Trophoblast cell (in vitro differentiated cells and primary cell): Measurements from ENCODE around the gene FASTK. TPM values are rescaled to one million over a fixed set of nuclear protein-coding genes. Genes with fewer than 3 reads are reported as not detected.

Source experiments
- DNase-seq, 2 donors: peaks; one replicate each; pipeline ENCODE4 v3.0.0-alpha.2; 2016
- H2AFZ ChIP-seq: 2 replicates; pipeline ENCODE4 v1.6.1; 2013; ENCODE audit warnings: low read length, moderate library complexity, mild to moderate bottlenecking; ENCODE audit not compliant: insufficient read depth, poor library complexity
- H2AK5ac ChIP-seq: 2 replicates; pipeline ENCODE4 v1.6.1; 2013; ENCODE audit warnings: mild to moderate bottlenecking, low read length
- H2BK120ac ChIP-seq: 2 replicates; pipeline ENCODE4 v1.6.1; 2013; ENCODE audit warnings: low read length, mild to moderate bottlenecking, moderate library complexity; ENCODE audit not compliant: insufficient read depth, poor library complexity
- H2BK12ac ChIP-seq: 2 replicates; pipeline ENCODE4 v1.6.1; 2013; ENCODE audit warnings: mild to moderate bottlenecking, low read length, moderate library complexity
- H2BK5ac ChIP-seq: 2 replicates; pipeline ENCODE4 v1.6.1; 2013; ENCODE audit warnings: low read length, low read depth, moderate library complexity, mild to moderate bottlenecking; ENCODE audit not compliant: poor library complexity
- H3K14ac ChIP-seq: 2 replicates; pipeline ENCODE4 v1.6.1; 2013; ENCODE audit warnings: mild to moderate bottlenecking, low read length
- H3K18ac ChIP-seq: 2 replicates; pipeline ENCODE4 v1.6.1; 2013; ENCODE audit warnings: mild to moderate bottlenecking, low read length
- H3K23ac ChIP-seq: 2 replicates; pipeline ENCODE4 v1.6.1; 2013; ENCODE audit warnings: low read length
- H3K27ac ChIP-seq: 2 replicates; pipeline ENCODE4 v1.5.1; 2013; ENCODE audit warnings: low read depth, mild to moderate bottlenecking, inconsistent platforms, low read length, moderate library complexity
- H3K27me3 ChIP-seq: 2 replicates; pipeline ENCODE4 v1.6.1; 2013; ENCODE audit warnings: inconsistent platforms, mild to moderate bottlenecking, low read length, moderate library complexity; ENCODE audit not compliant: insufficient read depth
- H3K36me3 ChIP-seq, 2 experiments: 1 replicate in 1 of 2; 2 replicates in 1 of 2; pipeline ENCODE4 v1.6.1; 2013; ENCODE audit warnings: low read length in 2 of 2, mild to moderate bottlenecking in 2 of 2, moderate library complexity in 1 of 2; ENCODE audit not compliant: insufficient read depth in 2 of 2, control insufficient read depth in 1 of 2
- H3K4ac ChIP-seq: 2 replicates; pipeline ENCODE4 v1.6.1; 2013; ENCODE audit warnings: low read depth, mild to moderate bottlenecking, low read length, moderate library complexity
- H3K4me1 ChIP-seq, 2 experiments: 1 replicate in 1 of 2; 2 replicates in 1 of 2; pipeline ENCODE4 v1.6.1; 2013; ENCODE audit warnings: low read length in 2 of 2, mild to moderate bottlenecking in 2 of 2, moderate library complexity in 1 of 2; ENCODE audit not compliant: insufficient read depth in 2 of 2, control insufficient read depth in 1 of 2
- H3K4me2 ChIP-seq: 2 replicates; pipeline ENCODE4 v1.6.1; 2013; ENCODE audit warnings: inconsistent platforms, mild to moderate bottlenecking, low read length, moderate library complexity
- H3K4me3 ChIP-seq: 2 replicates; pipeline ENCODE4 v1.5.1; 2013; ENCODE audit warnings: mild to moderate bottlenecking, low read depth, low read length, inconsistent platforms
- H3K79me1 ChIP-seq: one replicate; pipeline ENCODE4 v1.6.1; 2013; ENCODE audit warnings: low read length
- H3K79me2 ChIP-seq: 2 replicates; pipeline ENCODE4 v1.6.1; 2013; ENCODE audit warnings: low read length, mild to moderate bottlenecking; ENCODE audit not compliant: control insufficient read depth, insufficient read depth, poor library complexity
- H3K9ac ChIP-seq: 2 replicates; pipeline ENCODE4 v1.6.1; 2013; ENCODE audit warnings: mild to moderate bottlenecking, low read length
- H3K9me3 ChIP-seq: 2 replicates; pipeline ENCODE4 v1.6.1; 2013; ENCODE audit warnings: low read depth, mild to moderate bottlenecking, control low read depth, inconsistent platforms, low read length; ENCODE audit not compliant: insufficient read depth
- H4K12ac ChIP-seq: 2 replicates; pipeline ENCODE4 v1.6.1; 2013; ENCODE audit warnings: low read depth, mild to moderate bottlenecking, low read length, moderate library complexity
- H4K8ac ChIP-seq: 2 replicates; pipeline ENCODE4 v1.6.1; 2013; ENCODE audit warnings: low read depth, mild to moderate bottlenecking, low read length, moderate library complexity
- H4K91ac ChIP-seq: one replicate; pipeline ENCODE4 v1.6.1; 2013; ENCODE audit warnings: low read depth, mild to moderate bottlenecking, low read length, moderate library complexity
- WGBS: extraction: QIAGEN DNeasy Blood & Tissue Kit; methylation state at CpG from one replicate; pipeline ENCODE4 v1.1.7; 2013; ENCODE audit warnings: missing lambda C conversion rate; ENCODE audit not compliant: insufficient read length, insufficient coverage; ENCODE audit errors: extremely low coverage; 5-methylcytosine and 5-hydroxymethylcytosine counted together
- polyA plus RNA-seq: library from polyadenylated mRNA; stranded (reverse); fragments of 200-250 nt; gene quantifications from 2 replicates; pipeline ENCODE4 v1.2.3, GENCODE V29; 2013

The FASTK gene, protein sequence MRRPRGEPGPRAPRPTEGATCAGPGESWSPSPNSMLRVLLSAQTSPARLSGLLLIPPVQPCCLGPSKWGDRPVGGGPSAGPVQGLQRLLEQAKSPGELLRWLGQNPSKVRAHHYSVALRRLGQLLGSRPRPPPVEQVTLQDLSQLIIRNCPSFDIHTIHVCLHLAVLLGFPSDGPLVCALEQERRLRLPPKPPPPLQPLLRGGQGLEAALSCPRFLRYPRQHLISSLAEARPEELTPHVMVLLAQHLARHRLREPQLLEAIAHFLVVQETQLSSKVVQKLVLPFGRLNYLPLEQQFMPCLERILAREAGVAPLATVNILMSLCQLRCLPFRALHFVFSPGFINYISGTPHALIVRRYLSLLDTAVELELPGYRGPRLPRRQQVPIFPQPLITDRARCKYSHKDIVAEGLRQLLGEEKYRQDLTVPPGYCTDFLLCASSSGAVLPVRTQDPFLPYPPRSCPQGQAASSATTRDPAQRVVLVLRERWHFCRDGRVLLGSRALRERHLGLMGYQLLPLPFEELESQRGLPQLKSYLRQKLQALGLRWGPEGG
- 59.7 and 61.2 TPM in 2 replicates for polyA plus RNA-seq

DNA sequence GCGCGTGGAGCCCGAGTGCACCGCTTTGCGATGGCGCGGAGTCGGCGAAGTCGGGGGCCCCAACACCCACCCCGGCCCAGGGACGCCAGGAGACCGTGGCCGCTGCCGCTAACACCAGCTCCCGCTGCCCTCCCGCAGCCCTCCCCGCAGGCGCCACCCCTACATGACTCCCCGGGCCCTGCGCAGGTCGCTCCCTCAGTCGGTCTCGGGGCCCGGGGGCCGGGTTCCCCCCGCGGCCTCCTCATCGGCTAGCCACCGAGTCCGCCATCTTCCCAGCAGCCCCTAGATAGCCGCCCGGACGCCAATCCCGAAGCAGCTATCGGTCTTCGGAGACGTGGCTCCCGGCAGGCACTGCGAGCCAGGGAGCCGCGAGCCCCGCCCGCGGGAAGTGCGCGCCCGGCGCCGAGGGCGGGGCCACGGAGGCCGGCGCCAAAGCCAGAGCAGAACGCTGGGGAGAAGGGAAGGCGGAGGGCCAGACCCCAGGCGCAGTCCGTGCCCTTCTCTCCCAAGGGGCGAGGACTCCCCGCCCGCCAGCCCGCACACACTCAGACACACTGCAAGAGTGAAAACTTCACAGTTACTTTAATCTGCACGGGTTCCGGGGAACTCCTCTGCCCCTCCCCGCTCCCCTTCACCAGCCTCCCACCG lies at the start of gene FASTK:
FASTK (minus strand) TSS at position 288 of the 648 bp plus-strand sequence; CDS start at position 245, 43 bp downstream.
- peak within 1 kb of the TSS; percentile 88 for H4K8ac ChIP-seq
- H3K4me2 ChIP-seq = peak within 1 kb of the TSS; percentile 84
- H2AFZ ChIP-seq = peak within 1 kb of the TSS; percentile 35
- DNase-seq = peak; percentile 87 to 93
- peaks cover 23% of the 10 kb centered on the region for H3K79me1 ChIP-seq
- peak within 1 kb of the TSS; percentile 87 for H4K91ac ChIP-seq
- peak within 1 kb of the TSS; percentile 10 for H2BK12ac ChIP-seq
- H3K27me3 ChIP-seq = no peaks in the 10 kb centered on the region
- no peaks in the 10 kb centered on the region for H3K9me3 ChIP-seq
- H2BK5ac ChIP-seq = peak within 1 kb of the TSS; percentile 97
- peak within 1 kb of the TSS; percentile 77 for H3K4ac ChIP-seq
- peak within 1 kb of the TSS; percentile 93 for H2BK120ac ChIP-seq
- H2AK5ac ChIP-seq = peak within 1 kb of the TSS; percentile 97
- WGBS = no CpG with 5 or more reads among the region's 66 CpGs
- H3K23ac ChIP-seq = no peak within 1 kb of the TSS
- H3K9ac ChIP-seq = peak within 1 kb of the TSS; percentile 94
- H3K79me2 ChIP-seq = peaks cover 25% of the 10 kb centered on the region
- H3K27ac ChIP-seq = peak within 1 kb of the TSS; percentile 86
- H4K12ac ChIP-seq = peak within 1 kb of the TSS; percentile 68
- H3K14ac ChIP-seq = peak within 1 kb of the TSS; percentile 68
- H3K4me3 ChIP-seq = peak within 1 kb of the TSS; percentile 92
- peaks cover 21 to 32% of the 10 kb centered on the region in 2 experiments for H3K36me3 ChIP-seq
- peak within 1 kb of the TSS; percentile 67 for H3K18ac ChIP-seq
- peaks cover 37 to 45% of the 10 kb centered on the region in 2 experiments for H3K4me1 ChIP-seq

DNA sequence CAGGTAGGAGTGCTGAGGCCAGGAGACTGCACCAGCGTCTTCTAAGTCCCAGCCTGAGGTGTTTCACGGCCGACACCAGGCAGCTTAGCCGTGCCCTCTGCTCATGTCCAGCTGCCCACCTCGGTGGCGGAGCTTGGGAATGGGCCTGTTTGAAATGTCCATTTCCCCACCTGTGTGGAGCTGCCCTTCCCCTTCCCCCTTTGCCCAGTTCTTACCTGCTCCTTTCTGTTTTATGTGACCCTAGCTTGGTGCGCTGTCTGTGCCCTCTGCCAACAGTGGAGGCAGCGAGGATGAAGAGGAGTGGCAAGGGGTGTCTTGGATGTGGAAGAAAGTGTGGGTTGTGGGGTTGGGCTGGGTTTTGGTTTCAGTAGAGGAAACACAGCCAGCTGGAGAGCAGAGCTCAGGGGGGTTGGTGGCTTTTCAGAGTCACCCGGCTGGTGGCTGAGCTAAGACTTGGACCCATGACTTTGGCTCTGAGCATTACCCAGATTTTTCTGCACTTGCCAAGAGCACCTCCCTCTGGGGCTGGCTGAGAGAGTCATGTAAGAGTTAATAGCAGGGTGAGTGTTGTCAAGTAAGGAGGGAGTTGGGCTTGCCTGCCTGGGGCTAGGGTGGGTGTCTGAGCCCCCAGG lies 49.5 kb upstream of the FASTK start:
- no peak overlapping the region for H2BK5ac ChIP-seq
- no peak for DNase-seq
- no peak overlapping the region for H2BK12ac ChIP-seq
- no peak overlapping the region for H3K23ac ChIP-seq
- no peaks in the 10 kb centered on the region for H3K27me3 ChIP-seq
- no peaks in the 10 kb centered on the region for H3K9me3 ChIP-seq
- no peak overlapping the region for H4K8ac ChIP-seq
- no peak overlapping the region for H3K4me3 ChIP-seq
- peaks cover 10% of the 10 kb centered on the region in 2 experiments for H3K4me1 ChIP-seq
- H3K79me1 ChIP-seq = peaks cover 2% of the 10 kb centered on the region
- no peak overlapping the region for H3K18ac ChIP-seq
- no peak overlapping the region for H4K91ac ChIP-seq
- no peak overlapping the region for H4K12ac ChIP-seq
- no peak overlapping the region for H2AFZ ChIP-seq
- H2BK120ac ChIP-seq = no peak overlapping the region
- no peaks in the 10 kb centered on the region for H3K79me2 ChIP-seq
- no peak overlapping the region for H2AK5ac ChIP-seq
- no CpG with 5 or more reads among the region's 9 CpGs for WGBS
- peaks cover 86 to 88% of the 10 kb centered on the region in 2 experiments for H3K36me3 ChIP-seq
- no peak overlapping the region for H3K27ac ChIP-seq
- H3K14ac ChIP-seq = no peak overlapping the region
- no peak overlapping the region for H3K4me2 ChIP-seq
- no peak overlapping the region for H3K4ac ChIP-seq
- H3K9ac ChIP-seq = no peak overlapping the region

DNA sequence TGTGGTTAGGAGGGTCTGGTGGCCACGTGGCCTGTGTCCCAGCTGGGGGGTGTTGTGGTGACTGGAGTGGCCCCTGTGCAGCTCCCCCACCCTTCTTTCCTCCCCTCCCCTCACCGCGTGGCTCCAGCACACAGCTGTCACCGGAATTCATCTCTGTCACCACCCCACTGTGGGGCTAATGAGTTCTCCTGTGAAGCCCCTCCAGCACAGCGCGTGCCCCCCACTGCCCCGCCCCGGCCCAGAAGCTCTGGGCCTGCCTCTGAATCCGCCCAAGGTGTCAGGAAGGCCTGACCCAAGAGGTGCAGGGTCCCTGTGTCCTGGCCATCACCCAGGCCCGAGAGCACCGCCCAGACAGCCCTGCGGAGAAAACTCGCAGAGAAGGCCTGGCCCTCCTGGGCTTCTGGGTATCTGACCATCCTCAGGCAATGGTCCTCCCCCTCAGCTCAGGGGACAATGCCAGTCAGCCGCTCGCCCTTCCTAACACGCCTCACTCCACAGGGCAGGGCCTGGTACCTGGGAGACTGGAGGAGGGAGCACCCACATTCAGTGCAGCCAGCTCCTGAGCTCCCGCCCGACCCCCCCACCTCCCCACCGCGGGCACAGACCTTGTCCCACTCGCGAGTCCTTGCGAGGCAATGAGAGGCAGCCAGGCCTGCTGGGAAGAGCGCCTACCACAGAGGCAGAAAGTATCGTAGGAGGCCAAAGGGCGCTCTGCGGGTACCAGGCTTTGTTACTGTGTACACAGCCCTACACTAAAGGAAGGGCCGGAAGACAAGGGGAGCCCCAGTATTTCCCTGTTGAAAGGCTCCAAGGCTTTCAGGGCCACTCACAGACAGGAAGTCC lies 48.7 kb upstream of the FASTK start:
- no peak overlapping the region for H4K12ac ChIP-seq
- no peak overlapping the region for H3K4me3 ChIP-seq
- no peak overlapping the region for H3K18ac ChIP-seq
- peaks cover 2% of the 10 kb centered on the region for H3K79me1 ChIP-seq
- H3K9me3 ChIP-seq = no peaks in the 10 kb centered on the region
- no peak overlapping the region for H2AK5ac ChIP-seq
- no peak overlapping the region for H2BK5ac ChIP-seq
- peaks cover 13 to 15% of the 10 kb centered on the region in 2 experiments for H3K4me1 ChIP-seq
- DNase-seq = no peak
- H3K14ac ChIP-seq = no peak overlapping the region
- no peak overlapping the region for H3K4ac ChIP-seq
- H3K27ac ChIP-seq = no peak overlapping the region
- no peak overlapping the region for H3K9ac ChIP-seq
- H3K23ac ChIP-seq = no peak overlapping the region
- no peak overlapping the region for H2BK12ac ChIP-seq
- peaks cover 86 to 88% of the 10 kb centered on the region in 2 experiments for H3K36me3 ChIP-seq
- H4K91ac ChIP-seq = no peak overlapping the region
- H4K8ac ChIP-seq = no peak overlapping the region
- no peak overlapping the region for H2AFZ ChIP-seq
- no peaks in the 10 kb centered on the region for H3K79me2 ChIP-seq
- WGBS = no CpG with 5 or more reads among the region's 28 CpGs
- no peak overlapping the region for H3K4me2 ChIP-seq
- no peaks in the 10 kb centered on the region for H3K27me3 ChIP-seq
- no peak overlapping the region for H2BK120ac ChIP-seq
